ENCODE data around the gene SCGB1D4.
"Not testable (repeated sequence)": the region's sequence is repeated elsewhere in the genome, so short reads cannot be mapped to it uniquely, and the experiment has no call there.

DNA sequence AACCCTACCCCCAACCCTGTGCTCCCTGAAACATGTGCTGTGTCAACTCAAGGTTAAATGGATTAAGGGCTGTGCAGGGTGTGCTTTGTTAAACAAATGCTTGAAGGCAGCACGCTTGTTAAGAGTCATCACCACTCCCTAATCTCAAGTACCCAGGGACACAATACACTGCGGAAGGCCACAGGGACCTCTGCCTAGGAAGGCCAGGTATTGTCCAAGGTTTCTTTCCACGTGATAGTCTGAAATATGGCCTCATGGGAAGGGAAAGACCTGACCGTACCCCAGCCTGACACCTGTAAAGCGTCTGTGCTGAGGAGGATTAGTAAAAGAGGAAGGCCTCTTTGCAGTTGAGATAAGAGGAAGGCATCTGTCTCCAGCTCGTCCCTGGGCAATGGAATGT lies 27.8 kb upstream of the SCGB1D4 start:
- not testable (repeated sequence) for TF ChIP-seq POLR2A (IDR thresholded peaks at IDR 0.05; ENCODE audit: low read depth); EP300 (IDR thresholded peaks at IDR 0.05); POLR2AphosphoS5 (IDR thresholded peaks at IDR 0.05)
- TF ChIP-seq, protein P1, sequence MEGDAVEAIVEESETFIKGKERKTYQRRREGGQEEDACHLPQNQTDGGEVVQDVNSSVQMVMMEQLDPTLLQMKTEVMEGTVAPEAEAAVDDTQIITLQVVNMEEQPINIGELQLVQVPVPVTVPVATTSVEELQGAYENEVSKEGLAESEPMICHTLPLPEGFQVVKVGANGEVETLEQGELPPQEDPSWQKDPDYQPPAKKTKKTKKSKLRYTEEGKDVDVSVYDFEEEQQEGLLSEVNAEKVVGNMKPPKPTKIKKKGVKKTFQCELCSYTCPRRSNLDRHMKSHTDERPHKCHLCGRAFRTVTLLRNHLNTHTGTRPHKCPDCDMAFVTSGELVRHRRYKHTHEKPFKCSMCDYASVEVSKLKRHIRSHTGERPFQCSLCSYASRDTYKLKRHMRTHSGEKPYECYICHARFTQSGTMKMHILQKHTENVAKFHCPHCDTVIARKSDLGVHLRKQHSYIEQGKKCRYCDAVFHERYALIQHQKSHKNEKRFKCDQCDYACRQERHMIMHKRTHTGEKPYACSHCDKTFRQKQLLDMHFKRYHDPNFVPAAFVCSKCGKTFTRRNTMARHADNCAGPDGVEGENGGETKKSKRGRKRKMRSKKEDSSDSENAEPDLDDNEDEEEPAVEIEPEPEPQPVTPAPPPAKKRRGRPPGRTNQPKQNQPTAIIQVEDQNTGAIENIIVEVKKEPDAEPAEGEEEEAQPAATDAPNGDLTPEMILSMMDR (IDR thresholded peaks at IDR 0.05) = not testable (repeated sequence)
